Measurements from ENCODE around the gene MPEG1.

The MPEG1 gene

DNA sequence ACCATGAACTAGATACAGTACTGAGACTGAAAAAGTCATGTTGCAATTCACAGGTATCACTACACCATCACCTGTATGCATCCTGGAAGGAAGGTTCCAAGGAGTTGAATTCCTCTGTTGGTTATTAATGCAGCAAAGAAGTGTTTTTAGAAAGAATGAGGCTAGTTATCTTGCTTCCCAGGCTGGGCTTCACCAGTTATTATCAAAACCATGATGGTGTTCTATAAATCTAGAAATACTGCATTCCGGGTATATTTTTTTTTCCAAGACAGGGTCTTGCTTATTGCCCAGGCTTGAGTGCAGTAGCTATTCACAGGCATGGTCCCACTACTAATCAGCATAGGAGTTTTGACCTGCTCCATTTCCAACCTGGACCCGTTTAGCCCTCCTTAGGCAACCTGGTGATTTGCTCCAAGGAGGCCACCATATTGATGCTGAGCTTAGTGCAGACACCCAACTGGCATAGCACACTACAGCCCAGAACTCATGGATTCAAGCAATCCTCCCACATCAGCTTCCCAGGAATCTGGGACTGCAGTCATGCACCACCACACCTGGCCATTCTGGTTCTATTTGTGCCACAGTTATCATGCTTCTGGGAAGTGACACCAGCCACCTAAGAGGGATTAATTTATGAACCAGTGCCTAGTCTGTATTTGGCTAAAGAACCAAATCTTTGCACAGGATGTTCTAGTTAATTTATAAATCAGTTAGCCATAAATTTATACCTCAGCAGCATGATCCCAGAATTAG is 1.6 kb upstream of the MPEG1 start:
- H3K9ac ChIP-seq (ENCODE audit: low read length) = peak overlapping the region; percentile 99
- peaks cover 61% of the 10 kb centered on the region for H3K79me2 ChIP-seq (ENCODE audit: low read length)
- H3K4me3 ChIP-seq (ENCODE audit: low read length) = peak overlapping the region; percentile 91; the same call in 1 of the 2 replicates
- H2AFZ ChIP-seq (ENCODE audit: low read depth, low read length) = no peak overlapping the region
- peaks cover 11% of the 10 kb centered on the region for H4K20me1 ChIP-seq (ENCODE audit: insufficient read depth, low read length)
- H3K36me3 ChIP-seq (replicated peaks; ENCODE audit: low read depth, low read length) = peaks cover 27% of the 10 kb centered on the region
- H3K27me3 ChIP-seq (ENCODE audit: low read depth, low read length) = no peaks in the 10 kb centered on the region
- H3K27ac ChIP-seq (ENCODE audit: low read length) = peak overlapping the region; percentile 96
- peak overlapping the region; percentile 88 for H3K4me2 ChIP-seq (ENCODE audit: low read length)
- no peaks in the 10 kb centered on the region for H3K9me3 ChIP-seq (ENCODE audit: insufficient read depth, low read length)
- no peak for TF ChIP-seq EZH2phosphoT487 (IDR thresholded peaks at IDR 0.05; ENCODE audit: low read depth)
- TF ChIP-seq, protein P1, sequence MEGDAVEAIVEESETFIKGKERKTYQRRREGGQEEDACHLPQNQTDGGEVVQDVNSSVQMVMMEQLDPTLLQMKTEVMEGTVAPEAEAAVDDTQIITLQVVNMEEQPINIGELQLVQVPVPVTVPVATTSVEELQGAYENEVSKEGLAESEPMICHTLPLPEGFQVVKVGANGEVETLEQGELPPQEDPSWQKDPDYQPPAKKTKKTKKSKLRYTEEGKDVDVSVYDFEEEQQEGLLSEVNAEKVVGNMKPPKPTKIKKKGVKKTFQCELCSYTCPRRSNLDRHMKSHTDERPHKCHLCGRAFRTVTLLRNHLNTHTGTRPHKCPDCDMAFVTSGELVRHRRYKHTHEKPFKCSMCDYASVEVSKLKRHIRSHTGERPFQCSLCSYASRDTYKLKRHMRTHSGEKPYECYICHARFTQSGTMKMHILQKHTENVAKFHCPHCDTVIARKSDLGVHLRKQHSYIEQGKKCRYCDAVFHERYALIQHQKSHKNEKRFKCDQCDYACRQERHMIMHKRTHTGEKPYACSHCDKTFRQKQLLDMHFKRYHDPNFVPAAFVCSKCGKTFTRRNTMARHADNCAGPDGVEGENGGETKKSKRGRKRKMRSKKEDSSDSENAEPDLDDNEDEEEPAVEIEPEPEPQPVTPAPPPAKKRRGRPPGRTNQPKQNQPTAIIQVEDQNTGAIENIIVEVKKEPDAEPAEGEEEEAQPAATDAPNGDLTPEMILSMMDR (IDR thresholded peaks at IDR 0.05; ENCODE audit: low read depth, low read length) = no peak
- H3K4me1 ChIP-seq (ENCODE audit: low read length) = peaks cover 70% of the 10 kb centered on the region

DNA sequence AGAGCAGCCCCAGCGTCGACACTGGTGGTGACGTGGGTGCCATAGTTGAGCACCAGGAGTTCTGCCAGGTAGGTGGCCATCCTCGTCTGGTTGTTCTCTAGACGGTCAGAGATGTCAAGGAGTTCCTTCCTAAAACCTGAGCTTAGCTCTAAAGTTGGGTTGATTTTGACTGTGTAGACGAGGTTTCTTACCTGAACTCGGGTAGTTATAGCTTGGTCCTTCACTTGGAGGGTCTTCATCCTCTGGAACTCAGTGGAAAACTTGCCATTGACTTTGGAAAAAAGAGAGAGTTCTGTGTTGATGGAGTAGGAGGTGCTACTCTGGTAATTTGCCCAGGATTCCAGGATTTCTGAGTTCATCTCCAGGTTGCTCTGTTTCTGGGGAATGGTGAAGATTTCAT is 505 bp downstream of the MPEG1 start:
- H3K4me3 ChIP-seq (ENCODE audit: low read length) = peak overlapping the region; percentile 91
- H3K4me2 ChIP-seq (ENCODE audit: low read length) = peak overlapping the region; percentile 88
- peaks cover 77% of the 10 kb centered on the region for H3K79me2 ChIP-seq (ENCODE audit: low read length)
- H3K9ac ChIP-seq (ENCODE audit: low read length) = peak overlapping the region; percentile 99
- H3K36me3 ChIP-seq (replicated peaks; ENCODE audit: low read depth, low read length) = peaks cover 45% of the 10 kb centered on the region
- no peaks in the 10 kb centered on the region for H3K27me3 ChIP-seq (ENCODE audit: low read depth, low read length)
- TF ChIP-seq, protein P1 (IDR thresholded peaks at IDR 0.05; ENCODE audit: low read depth, low read length) = no peak
- TF ChIP-seq EZH2phosphoT487 (IDR thresholded peaks at IDR 0.05; ENCODE audit: low read depth) = no peak
- no peaks in the 10 kb centered on the region for H3K9me3 ChIP-seq (ENCODE audit: insufficient read depth, low read length)
- peaks cover 32% of the 10 kb centered on the region for H4K20me1 ChIP-seq (ENCODE audit: insufficient read depth, low read length)
- peak overlapping the region; percentile 96 for H3K27ac ChIP-seq (ENCODE audit: low read length)
- H2AFZ ChIP-seq (ENCODE audit: low read depth, low read length) = no peak overlapping the region
- H3K4me1 ChIP-seq (ENCODE audit: low read length) = peaks cover 61% of the 10 kb centered on the region

DNA sequence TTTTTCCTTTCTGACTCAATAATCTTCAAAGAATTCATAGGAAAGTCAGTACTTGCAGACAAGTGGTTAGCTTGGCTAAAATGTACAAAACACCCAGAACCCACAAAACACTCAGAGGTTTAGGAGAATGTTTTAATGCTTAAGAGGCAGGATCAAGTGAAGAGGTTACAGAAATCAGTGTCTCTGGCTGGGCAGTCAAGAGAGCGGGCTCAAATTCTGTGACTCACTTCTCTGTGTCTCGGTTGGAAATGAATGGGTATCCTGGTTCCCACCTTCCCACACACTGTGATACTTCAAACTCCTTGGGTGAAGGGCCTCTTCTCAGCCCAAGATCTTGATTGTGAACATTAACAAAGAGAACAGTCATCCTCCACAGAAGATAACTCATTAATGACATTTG is 3.8 kb downstream of the MPEG1 start:
- H3K36me3 ChIP-seq (replicated peaks; ENCODE audit: low read depth, low read length) = peaks cover 74% of the 10 kb centered on the region
- peak overlapping the region; percentile 91 for H3K4me3 ChIP-seq (ENCODE audit: low read length)
- H3K9ac ChIP-seq (ENCODE audit: low read length) = peak overlapping the region; percentile 99
- no peaks in the 10 kb centered on the region for H3K27me3 ChIP-seq (ENCODE audit: low read depth, low read length)
- no peaks in the 10 kb centered on the region for H3K9me3 ChIP-seq (ENCODE audit: insufficient read depth, low read length)
- peaks cover 63% of the 10 kb centered on the region for H4K20me1 ChIP-seq (ENCODE audit: insufficient read depth, low read length)
- H3K4me1 ChIP-seq (ENCODE audit: low read length) = peaks cover 43% of the 10 kb centered on the region
- no peak for TF ChIP-seq EZH2phosphoT487 (IDR thresholded peaks at IDR 0.05; ENCODE audit: low read depth)
- TF ChIP-seq, protein P1 (IDR thresholded peaks at IDR 0.05; ENCODE audit: low read depth, low read length) = no peak
- no peak overlapping the region for H2AFZ ChIP-seq (ENCODE audit: low read depth, low read length)
- H3K79me2 ChIP-seq (ENCODE audit: low read length) = peaks cover 91% of the 10 kb centered on the region
- peak overlapping the region; percentile 88 for H3K4me2 ChIP-seq (ENCODE audit: low read length)
- peak overlapping the region; percentile 96 for H3K27ac ChIP-seq (ENCODE audit: low read length)

DNA sequence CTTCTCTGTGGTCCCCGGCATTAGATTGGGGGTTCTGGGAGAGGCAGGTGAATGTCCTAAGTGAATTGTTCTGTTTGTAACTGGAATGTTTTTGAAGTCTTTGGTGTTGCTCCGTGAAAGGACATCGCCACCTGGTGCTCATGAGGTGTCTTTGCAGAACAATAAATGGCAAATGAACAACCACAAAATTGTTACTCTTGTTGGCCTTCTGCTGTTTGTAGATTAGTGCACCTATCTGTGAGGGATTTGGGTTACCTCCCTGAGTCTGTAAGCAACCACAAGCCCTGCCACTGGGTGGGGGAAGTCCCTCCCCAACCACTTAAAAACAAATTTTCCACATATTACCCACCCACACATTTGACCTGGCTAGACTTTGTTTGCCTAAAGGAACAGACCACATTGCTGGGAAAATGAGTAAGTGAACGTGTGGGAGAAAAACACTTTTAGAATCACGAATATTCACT is 4.7 kb downstream of the MPEG1 start:
- Histone ChIP-seq H3K4me2 (ENCODE audit: low read length) (peak overlapping the region; percentile 88), H4K20me1 (ENCODE audit: insufficient read depth, low read length) (peaks cover 70% of the 10 kb centered on the region), H3K4me3 (ENCODE audit: low read length) (peak overlapping the region; percentile 91), H3K36me3 (replicated peaks; ENCODE audit: low read depth, low read length) (peaks cover 77% of the 10 kb centered on the region), H3K79me2 (ENCODE audit: low read length) (peaks cover 94% of the 10 kb centered on the region), H2AFZ (ENCODE audit: low read depth, low read length) (no peak overlapping the region), H3K4me1 (ENCODE audit: low read length) (peaks cover 34% of the 10 kb centered on the region), H3K9me3 (ENCODE audit: insufficient read depth, low read length) (no peaks in the 10 kb centered on the region), H3K9ac (ENCODE audit: low read length) (peak overlapping the region; percentile 99), H3K27ac (ENCODE audit: low read length) (peak overlapping the region; percentile 96), H3K27me3 (ENCODE audit: low read depth, low read length) (no peaks in the 10 kb centered on the region)
- TF ChIP-seq, protein P1 (IDR thresholded peaks at IDR 0.05; ENCODE audit: low read depth, low read length) = peak; percentile 73
- TF ChIP-seq EZH2phosphoT487 (IDR thresholded peaks at IDR 0.05; ENCODE audit: low read depth) = no peak
